Vagina (tissue), 2 donors: ENCODE data around the gene NUP205. TPM values are rescaled to one million over a fixed set of nuclear protein-coding genes. Genes with fewer than 3 reads are reported as not detected.

Experiments
- DNase-seq, 2 donors: peaks; one replicate each; pipeline ENCODE4 v3.0.0-alpha.2; 2017; ENCODE audit errors: extremely low spot score in 2 of 2
- H3K27ac ChIP-seq: fragments of 200-600 bp; sonication (generic); one replicate; pipeline ENCODE4 v1.5.1; 2019
- H3K27me3 ChIP-seq: fragments of 200-600 bp; sonication (generic); one replicate; pipeline ENCODE4 v1.5.1; 2019
- H3K36me3 ChIP-seq, 2 donors: fragments of 200-600 bp; sonication (generic); one replicate each; pipeline ENCODE4 v1.5.1; 2017 to 2019
- H3K4me1 ChIP-seq: fragments of 200-600 bp; sonication (generic); one replicate; pipeline ENCODE4 v1.5.1; 2019
- H3K4me3 ChIP-seq, 2 donors: fragments of 200-600 bp; sonication (generic); 1 replicate in 1 of 2; 2 replicates in 1 of 2; pipeline ENCODE4 v1.5.1; 2016 to 2019
- H3K9me3 ChIP-seq: fragments of 200-600 bp; sonication (generic); one replicate; pipeline ENCODE4 v1.5.1; 2019
- POLR2A ChIP-seq, 2 donors: fragments of 450-650 bp; IDR thresholded peaks; one replicate each; pipeline ENCODE4 v1.6.1; 2017; ENCODE audit warnings: antibody characterized with exemption in 2 of 2, mild to moderate bottlenecking in 2 of 2, moderate library complexity in 2 of 2
- POLR2AphosphoS5 ChIP-seq, 2 donors: sonication (generic); formaldehyde crosslinking; IDR thresholded peaks; one replicate each; pipeline ENCODE4 v1.9.0; 2017; ENCODE audit warnings: antibody characterized with exemption in 2 of 2, mild to moderate bottlenecking in 2 of 2, low read depth in 1 of 2; ENCODE audit not compliant: insufficient read depth in 1 of 2
- intact Hi-C: fragments of 100-400 bp; cut with DNase I; formaldehyde crosslinking; loops from one replicate; pipeline ENCODE4 v1.15.1; 2023
- total RNA-seq: library from RNA; depleted of rRNA; stranded (reverse); fragments of >200 nt; gene quantifications from one replicate; pipeline ENCODE4 v1.2.3, GENCODE V29; 2016
- TF ChIP-seq, protein P1 (sequence below), 3 experiments: fragments of 450-650 bp in 2 of 3; fragments of 200-600 bp in 1 of 3; sonication (generic) in 1 of 3; IDR thresholded peaks; one replicate each; pipeline ENCODE4 v1.5.1; 2017 to 2019; ENCODE audit warnings: antibody characterized with exemption in 3 of 3, mild to moderate bottlenecking in 2 of 3, moderate library complexity in 2 of 3

Gene NUP205
- total RNA-seq, 1 donor from 2014 or later, result 28.2 TPM

GRCh38 chr7:135584362-135585353, 26.9 kb downstream of the NUP205 start:
- H3K9me3 ChIP-seq, result no peaks in the 10 kb centered on the region
- no peak for DNase-seq
- H3K4me3 ChIP-seq, result no peak overlapping the region
- TF ChIP-seq POLR2AphosphoS5 (IDR thresholded peaks at IDR 0.05; ENCODE audit: insufficient read depth in 1 of 2, low read depth in 1 of 2), result no peak
- TF ChIP-seq POLR2A (IDR thresholded peaks at IDR 0.05), result no peak
- TF ChIP-seq, protein P1, sequence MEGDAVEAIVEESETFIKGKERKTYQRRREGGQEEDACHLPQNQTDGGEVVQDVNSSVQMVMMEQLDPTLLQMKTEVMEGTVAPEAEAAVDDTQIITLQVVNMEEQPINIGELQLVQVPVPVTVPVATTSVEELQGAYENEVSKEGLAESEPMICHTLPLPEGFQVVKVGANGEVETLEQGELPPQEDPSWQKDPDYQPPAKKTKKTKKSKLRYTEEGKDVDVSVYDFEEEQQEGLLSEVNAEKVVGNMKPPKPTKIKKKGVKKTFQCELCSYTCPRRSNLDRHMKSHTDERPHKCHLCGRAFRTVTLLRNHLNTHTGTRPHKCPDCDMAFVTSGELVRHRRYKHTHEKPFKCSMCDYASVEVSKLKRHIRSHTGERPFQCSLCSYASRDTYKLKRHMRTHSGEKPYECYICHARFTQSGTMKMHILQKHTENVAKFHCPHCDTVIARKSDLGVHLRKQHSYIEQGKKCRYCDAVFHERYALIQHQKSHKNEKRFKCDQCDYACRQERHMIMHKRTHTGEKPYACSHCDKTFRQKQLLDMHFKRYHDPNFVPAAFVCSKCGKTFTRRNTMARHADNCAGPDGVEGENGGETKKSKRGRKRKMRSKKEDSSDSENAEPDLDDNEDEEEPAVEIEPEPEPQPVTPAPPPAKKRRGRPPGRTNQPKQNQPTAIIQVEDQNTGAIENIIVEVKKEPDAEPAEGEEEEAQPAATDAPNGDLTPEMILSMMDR (IDR thresholded peaks at IDR 0.05), result no peak
- no peaks in the 10 kb centered on the region for H3K4me1 ChIP-seq
- H3K27ac ChIP-seq, result no peak overlapping the region
- no peaks in the 10 kb centered on the region for H3K27me3 ChIP-seq
- H3K36me3 ChIP-seq, result peaks cover 5 to 68% of the 10 kb centered on the region in 2 donors
- intact Hi-C loops, result loop anchor here (10.0 kb wide), 1 partner anchor 1770 kb away; no protein-coding TSS in a partner anchor

GRCh38 chr7:135597181-135597925, 39.6 kb downstream of the NUP205 start:
- no peaks in the 10 kb centered on the region for H3K9me3 ChIP-seq
- H3K4me1 ChIP-seq, result peaks cover 9% of the 10 kb centered on the region
- H3K4me3 ChIP-seq, result no peak overlapping the region
- H3K36me3 ChIP-seq, result peaks cover 0 to 49% of the 10 kb centered on the region in 2 donors
- no peak for DNase-seq
- H3K27me3 ChIP-seq, result no peaks in the 10 kb centered on the region
- no peak overlapping the region for H3K27ac ChIP-seq
- intact Hi-C loops, result no loop called here
- TF ChIP-seq, protein P1 (IDR thresholded peaks at IDR 0.05), result no peak
- TF ChIP-seq POLR2A (IDR thresholded peaks at IDR 0.05) (no peak), POLR2AphosphoS5 (IDR thresholded peaks at IDR 0.05; ENCODE audit: insufficient read depth in 1 of 2, low read depth in 1 of 2) (no peak)

- no peak overlapping the region for H3K4me3 ChIP-seq
- no peaks in the 10 kb centered on the region for H3K27me3 ChIP-seq
- intact Hi-C loops, result no loop called here
- no peak overlapping the region for H3K27ac ChIP-seq
- TF ChIP-seq POLR2AphosphoS5 (IDR thresholded peaks at IDR 0.05; ENCODE audit: insufficient read depth in 1 of 2, low read depth in 1 of 2), result no peak
- TF ChIP-seq POLR2A (IDR thresholded peaks at IDR 0.05), result no peak
- TF ChIP-seq, protein P1 (IDR thresholded peaks at IDR 0.05), result no peak
- no peak for DNase-seq
- peaks cover 9% of the 10 kb centered on the region for H3K4me1 ChIP-seq
- peaks cover 0 to 47% of the 10 kb centered on the region in 2 donors for H3K36me3 ChIP-seq
- no peaks in the 10 kb centered on the region for H3K9me3 ChIP-seq
These were observed 40.2 kb downstream of the NUP205 start for GRCh38 chr7:135597926-135598305.

DNA sequence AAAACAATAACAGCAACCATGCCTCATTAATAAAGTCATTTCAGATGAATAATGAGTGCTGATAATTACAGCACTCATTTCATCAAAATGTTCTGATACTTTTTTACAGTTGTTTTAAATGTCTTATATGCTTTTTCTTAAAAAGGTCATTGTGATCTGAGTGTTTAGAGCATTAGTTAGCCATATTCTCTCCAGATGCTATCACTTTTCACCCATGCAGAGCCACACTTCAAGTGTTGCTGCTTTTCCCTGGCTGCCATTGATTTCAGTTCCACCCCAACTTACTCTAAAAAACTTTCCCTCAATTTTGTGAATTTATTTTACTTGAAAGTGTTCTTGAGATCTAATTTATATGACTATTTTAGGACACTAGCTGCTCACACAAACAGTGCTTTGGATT, 41.8 kb downstream of the NUP205 start:
- Histone ChIP-seq H3K4me3 (no peak overlapping the region), H3K9me3 (no peaks in the 10 kb centered on the region), H3K27me3 (no peaks in the 10 kb centered on the region), H3K4me1 (peaks cover 9% of the 10 kb centered on the region), H3K36me3 (peaks cover 0 to 47% of the 10 kb centered on the region in 2 donors), H3K27ac (no peak overlapping the region)
- intact Hi-C loops, result no loop called here
- TF ChIP-seq POLR2AphosphoS5 (IDR thresholded peaks at IDR 0.05; ENCODE audit: insufficient read depth in 1 of 2, low read depth in 1 of 2), result no peak
- TF ChIP-seq POLR2A (IDR thresholded peaks at IDR 0.05), result no peak
- TF ChIP-seq, protein P1 (IDR thresholded peaks at IDR 0.05), result no peak
- no peak for DNase-seq
